GM23338 (cell line): ENCODE data around the gene IQSEC3. TPM values are rescaled to one million over a fixed set of nuclear protein-coding genes. Genes with fewer than 3 reads are reported as not detected.

Experiments
- ATAC-seq: fragments of 200-7000 bp; cut with Tn5 transposase; 3 replicates; pipeline ENCODE4 v1.9.1; 2020
- DNase-seq: peaks from one replicate; pipeline ENCODE4 v3.0.0-alpha.2; 2015; ENCODE audit warnings: low spot score
- H2AFZ ChIP-seq: fragments of 200-600 bp; sonication (generic); 2 replicates; pipeline ENCODE4 v1.8.0; 2016; ENCODE audit warnings: antibody characterized with exemption, mild to moderate bottlenecking, moderate library complexity
- H3F3A ChIP-seq: fragments of 200-600 bp; sonication (generic); replicated peaks from 2 replicates; pipeline ENCODE4 v1.8.0; 2017; ENCODE audit warnings: antibody characterized with exemption, mixed run types, low read depth
- H3K27ac ChIP-seq: fragments of 200-600 bp; sonication (generic); 2 replicates; pipeline ENCODE4 v1.6.1; 2016; ENCODE audit warnings: low read depth
- H3K27me3 ChIP-seq: fragments of 200-600 bp; sonication (generic); 2 replicates; pipeline ENCODE4 v1.8.0; 2016; ENCODE audit warnings: mild to moderate bottlenecking, mixed run types, moderate library complexity; ENCODE audit not compliant: insufficient read depth
- H3K36me3 ChIP-seq: fragments of 200-600 bp; sonication (generic); 2 replicates; pipeline ENCODE4 v1.8.0; 2016; ENCODE audit warnings: mild to moderate bottlenecking; ENCODE audit not compliant: insufficient read depth
- H3K4me1 ChIP-seq: fragments of 200-600 bp; sonication (generic); 2 replicates; pipeline ENCODE4 v1.8.0; 2016; ENCODE audit warnings: mild to moderate bottlenecking, moderate library complexity; ENCODE audit not compliant: insufficient read depth
- H3K4me2 ChIP-seq: fragments of 200-600 bp; sonication (generic); 2 replicates; pipeline ENCODE4 v1.7.1; 2017; ENCODE audit warnings: mixed run types
- H3K4me3 ChIP-seq: fragments of 200-600 bp; sonication (generic); 2 replicates; pipeline ENCODE4 v1.6.1; 2016; ENCODE audit warnings: mixed run types
- H3K79me2 ChIP-seq: fragments of 200-600 bp; sonication (generic); replicated peaks from 2 replicates; pipeline ENCODE4 v1.8.0; 2017; ENCODE audit warnings: mild to moderate bottlenecking; ENCODE audit not compliant: insufficient read depth
- H3K9me2 ChIP-seq: fragments of 200-600 bp; sonication (generic); 2 replicates; pipeline ENCODE4 v1.8.0; 2017; ENCODE audit not compliant: insufficient read depth
- H4K20me1 ChIP-seq: fragments of 200-600 bp; sonication (generic); replicated peaks from 2 replicates; pipeline ENCODE4 v1.8.0; 2017; ENCODE audit warnings: mild to moderate bottlenecking; ENCODE audit not compliant: insufficient read depth
- H3K27ac Mint-ChIP-seq: 2 replicates; pipeline ENCODE4 v1.8.0; 2020; ENCODE audit warnings: inconsistent platforms, mild to moderate bottlenecking, moderate library complexity, mixed read lengths
- H3K27me3 Mint-ChIP-seq: 3 replicates; pipeline ENCODE4 v1.8.0; 2022; ENCODE audit warnings: low read depth, mild to moderate bottlenecking, moderate library complexity, mixed read lengths, inconsistent platforms; ENCODE audit not compliant: insufficient read depth, poor library complexity
- H3K36me3 Mint-ChIP-seq: 3 replicates; pipeline ENCODE4 v1.8.0; 2021; ENCODE audit warnings: low read depth, mild to moderate bottlenecking, inconsistent platforms, moderate library complexity, mixed read lengths
- H3K4me1 Mint-ChIP-seq: 3 replicates; pipeline ENCODE4 v1.8.0; 2020; ENCODE audit warnings: mild to moderate bottlenecking, inconsistent platforms, mixed read lengths
- H3K4me3 Mint-ChIP-seq: 3 replicates; pipeline ENCODE4 v1.8.0; 2021; ENCODE audit warnings: moderate library complexity, mild to moderate bottlenecking, inconsistent platforms, mixed read lengths
- H3K9me3 Mint-ChIP-seq: 3 replicates; pipeline ENCODE4 v1.8.0; 2020; ENCODE audit warnings: moderate library complexity, mild to moderate bottlenecking, inconsistent platforms, mixed read lengths
- CREB1 ChIP-seq: fragments of 250-450 bp; sonication (Bioruptor Pico); IDR thresholded peaks from 2 replicates; pipeline ENCODE4 v1.5.0; 2020; ENCODE audit warnings: low read depth, mild to moderate bottlenecking, moderate library complexity
- EZH2phosphoT487 ChIP-seq: fragments of 200-600 bp; sonication (generic); IDR thresholded peaks from one replicate; pipeline ENCODE4 v1.8.1; 2018; ENCODE audit warnings: antibody characterized with exemption; ENCODE audit not compliant: unreplicated experiment
- NANOG ChIP-seq: IDR thresholded peaks from 2 replicates; pipeline ENCODE4 v1.6.1; 2016; ENCODE audit warnings: antibody characterized with exemption, borderline replicate concordance
- REST ChIP-seq: IDR thresholded peaks from one replicate; pipeline ENCODE4 v1.6.1; 2018; ENCODE audit warnings: antibody characterized with exemption; ENCODE audit not compliant: unreplicated experiment
- STAT1 ChIP-seq: IDR thresholded peaks from one replicate; pipeline ENCODE4 v1.6.1; 2016; ENCODE audit warnings: antibody characterized with exemption; ENCODE audit not compliant: unreplicated experiment
- ZNF462 ChIP-seq: fragments of 250-450 bp; sonication (Bioruptor Pico); IDR thresholded peaks from 2 replicates; pipeline ENCODE4 v1.5.0; 2020; ENCODE audit warnings: mild to moderate bottlenecking, moderate library complexity
- polyA plus RNA-seq: library from polyadenylated mRNA; unstranded; fragments of >200 nt; fragmentation: Nextera tagmentation; extraction: Ambion mirVana; gene quantifications from 2 replicates; pipeline ENCODE4 v1.2.1, GENCODE V29; 2016
- total RNA-seq: library from RNA; depleted of rRNA; stranded (reverse); fragments of >200 nt; shearing (Covaris generic); gene quantifications from 2 replicates; pipeline ENCODE4 v1.2.3, GENCODE V29; 2014

The IQSEC3 gene
- total and polyA plus RNA-seq, 2 experiments from 2014 or later: 2.1 to 3.6 TPM

- TF ChIP-seq ZNF462 (CRISPR knock-in tag) (no peak), EZH2phosphoT487 (no peak)
Observed at GRCh38 chr12:174124-174523, 107.6 kb downstream of the IQSEC3 start (continued).

GRCh38 chr12:174596-174995 is 108.0 kb downstream of the IQSEC3 start:
- no peaks in the 10 kb centered on the region for H3K9me3 Mint-ChIP-seq
- no peak for TF ChIP-seq NANOG
- TF ChIP-seq REST: no peak
- TF ChIP-seq EZH2phosphoT487: no peak
- TF ChIP-seq STAT1: no peak
- TF ChIP-seq CREB1 (CRISPR knock-in tag): no peak
- H3K27ac ChIP-seq: no peak overlapping the region
- no peak overlapping the region for H2AFZ ChIP-seq
- peaks cover 7% of the 10 kb centered on the region; the same call in 1 of the 2 replicates for H3K4me1 ChIP-seq
- no peaks in the 10 kb centered on the region for H3K9me2 ChIP-seq
- no peak overlapping the region for H3K4me3 Mint-ChIP-seq
- H3K27me3 ChIP-seq: no peaks in the 10 kb centered on the region
- H3K27ac Mint-ChIP-seq: no peak overlapping the region
- no peaks in the 10 kb centered on the region for H3K79me2 ChIP-seq
- H3K4me2 ChIP-seq: no peak overlapping the region
- H3F3A ChIP-seq: no peaks in the 10 kb centered on the region
- peaks cover 19% of the 10 kb centered on the region for H3K27me3 Mint-ChIP-seq
- no peak for ATAC-seq
- H3K4me3 ChIP-seq: no peak overlapping the region
- no peaks in the 10 kb centered on the region for H3K36me3 Mint-ChIP-seq
- no peaks in the 10 kb centered on the region for H3K36me3 ChIP-seq
- no peak for DNase-seq
- H3K4me1 Mint-ChIP-seq: peaks cover 51% of the 10 kb centered on the region
- no peaks in the 10 kb centered on the region for H4K20me1 ChIP-seq
